CD4-positive, alpha-beta T cell treated with Interleukin-4 for 1 hour (primary cell): ENCODE data around the gene GPR61.

ENCODE experiments used
- DNase-seq, 2 donors: peaks; one replicate each; pipeline ENCODE4 v3.0.0-alpha.2; 2020 to 2022

Gene GPR61

DNA sequence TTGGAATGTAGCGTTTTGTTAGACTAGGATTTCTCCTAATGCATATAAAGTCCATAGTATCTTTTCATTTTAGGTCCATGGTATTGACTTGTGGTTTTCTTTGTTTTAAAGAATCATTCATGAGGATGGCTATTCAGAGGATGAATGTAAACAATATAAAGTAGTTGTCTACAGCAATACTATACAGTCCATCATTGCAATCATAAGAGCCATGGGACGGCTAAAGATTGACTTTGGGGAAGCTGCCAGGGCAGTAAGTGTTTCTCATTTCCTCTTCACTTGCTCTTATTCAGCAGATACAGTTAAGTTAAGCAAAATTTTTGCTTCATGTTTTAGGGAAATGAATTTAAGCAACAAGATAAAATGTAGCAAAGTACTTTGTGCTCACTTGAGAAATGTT is 34.1 kb downstream of the GPR61 start:
- DNase-seq = no peak

DNA sequence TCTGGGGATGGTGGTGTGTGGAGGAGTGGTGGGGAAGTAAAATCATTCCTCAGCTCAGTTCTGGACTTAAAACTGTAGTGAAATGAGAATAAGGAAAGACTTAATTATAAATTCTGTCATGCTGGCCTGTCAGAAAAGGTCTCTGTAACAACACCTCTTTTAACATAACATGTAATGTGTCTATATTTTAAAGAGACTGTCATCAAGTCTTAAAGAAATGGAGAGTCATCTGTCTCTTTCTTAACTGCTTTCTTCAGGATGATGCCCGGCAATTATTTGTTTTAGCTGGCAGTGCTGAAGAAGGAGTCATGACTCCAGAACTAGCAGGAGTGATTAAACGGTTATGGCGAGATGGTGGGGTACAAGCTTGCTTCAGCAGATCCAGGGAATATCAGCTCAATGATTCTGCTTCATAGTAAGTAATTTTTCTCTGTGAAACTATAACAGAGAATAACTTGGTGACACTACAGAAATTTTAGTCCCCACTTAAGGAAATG is 39.3 kb downstream of the GPR61 start:
- no peak for DNase-seq

DNA sequence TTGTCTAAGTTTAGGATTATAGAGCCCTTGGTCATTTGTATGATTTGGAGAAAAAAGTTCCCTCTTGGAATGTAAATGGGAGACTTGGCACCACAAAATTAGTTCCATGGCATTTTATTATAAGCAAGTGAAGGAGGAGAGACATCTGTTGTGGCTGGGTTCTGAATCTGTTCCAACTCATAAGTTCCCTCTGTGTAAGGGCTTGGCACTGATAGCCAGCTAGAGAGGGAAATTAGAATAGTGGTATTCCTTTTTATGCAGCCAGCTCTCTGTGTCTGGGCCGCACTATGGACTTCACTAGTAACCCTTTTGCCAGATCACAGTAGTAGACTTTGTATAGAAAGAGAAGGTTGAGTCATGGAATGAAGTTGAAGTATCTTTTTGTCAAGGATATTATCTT is 39.8 kb downstream of the GPR61 start:
- DNase-seq = no peak

DNA sequence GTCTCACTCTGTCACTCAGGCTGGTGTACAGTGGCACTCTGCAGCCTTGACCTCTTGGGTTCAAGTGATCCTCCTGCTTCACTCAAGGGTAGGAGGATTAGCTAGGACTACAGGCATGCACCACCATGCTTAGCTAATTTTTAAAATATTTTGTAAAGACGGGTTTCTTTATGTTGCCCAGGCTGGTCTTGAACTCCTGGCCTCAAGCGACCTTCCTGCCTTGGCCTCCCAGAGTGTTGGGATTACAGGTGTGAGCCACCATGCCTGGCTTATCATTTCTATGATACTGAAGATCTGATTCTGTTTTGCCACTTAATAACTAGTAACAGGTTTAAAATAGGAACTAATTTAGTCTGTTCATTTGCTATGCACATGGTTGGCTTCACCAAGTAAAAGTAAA is 42.3 kb downstream of the GPR61 start:
- no peak for DNase-seq

GRCh38 chr1:109584766-109585165 is 45.1 kb downstream of the GPR61 start:
- no peak for DNase-seq

DNA sequence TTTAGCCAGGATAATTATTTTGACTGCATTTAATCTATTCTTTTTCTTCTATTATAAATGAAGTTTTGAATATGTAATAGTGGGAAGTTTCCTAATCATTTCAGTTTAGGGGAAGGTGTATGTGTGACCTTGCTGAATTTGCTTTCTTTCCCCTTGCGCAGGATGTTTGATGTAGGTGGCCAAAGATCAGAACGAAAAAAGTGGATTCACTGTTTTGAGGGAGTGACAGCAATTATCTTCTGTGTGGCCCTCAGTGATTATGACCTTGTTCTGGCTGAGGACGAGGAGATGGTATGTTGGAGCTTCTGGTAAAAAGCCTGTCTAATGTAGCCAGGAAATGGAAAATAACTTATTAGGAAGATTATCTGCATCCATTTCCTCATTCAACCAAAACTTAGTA is 46.4 kb downstream of the GPR61 start:
- no peak for DNase-seq

DNA sequence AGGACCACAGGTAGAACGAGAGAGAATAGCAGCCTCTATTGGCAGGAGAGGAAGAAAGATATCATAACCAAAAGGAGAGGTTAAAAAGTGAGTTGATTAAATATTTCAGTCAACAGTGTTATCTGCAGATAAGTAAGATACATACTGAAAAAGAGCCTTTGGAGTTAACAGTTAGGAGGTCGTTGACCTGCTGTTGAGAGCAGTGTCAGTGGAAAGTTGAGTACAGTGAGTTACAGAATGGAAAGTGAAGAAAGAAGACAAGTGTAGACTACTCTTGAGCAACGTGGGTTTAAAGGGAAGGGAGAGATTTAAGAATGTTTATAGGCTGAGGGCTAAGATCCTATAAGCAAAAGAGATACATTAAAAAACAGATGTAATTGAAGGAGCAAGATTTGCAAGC is 49.5 kb downstream of the GPR61 start:
- DNase-seq = no peak

GRCh38 chr1:109589679-109590078 is 50.0 kb downstream of the GPR61 start:
- no peak for DNase-seq

- no peak for DNase-seq
These were observed 53.2 kb downstream of the GPR61 start for GRCh38 chr1:109592916-109593315.

DNA sequence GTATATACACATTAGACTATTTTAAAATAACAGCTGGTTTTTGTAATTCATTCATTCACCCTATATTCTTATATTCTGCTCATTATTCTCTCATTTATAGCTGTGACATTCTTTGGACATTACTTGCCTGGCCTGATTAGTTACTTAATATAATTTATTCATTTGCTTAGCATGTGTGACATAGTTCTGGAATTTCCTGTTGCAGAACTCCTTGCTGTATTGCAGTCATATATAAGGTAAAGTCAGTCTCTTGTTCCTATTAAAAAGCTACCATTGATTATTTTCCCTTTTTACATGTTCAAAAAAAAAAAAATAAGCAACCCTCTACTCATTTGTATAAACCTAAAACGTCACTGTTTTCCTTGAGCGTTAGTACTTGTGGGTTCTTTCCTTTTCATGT is 55.9 kb downstream of the GPR61 start:
- DNase-seq = no peak
